HG03469 (cell line): ENCODE results near the gene S100A5.

Experiments used
- ATAC-seq: cut with Tn5 transposase; IDR thresholded peaks from one replicate; pipeline ENCODE4 v1.9.1; 2021; ENCODE audit warnings: mild to moderate bottlenecking, moderate library complexity, moderate number of reproducible peaks; ENCODE audit not compliant: unreplicated experiment

S100A5 gene

DNA sequence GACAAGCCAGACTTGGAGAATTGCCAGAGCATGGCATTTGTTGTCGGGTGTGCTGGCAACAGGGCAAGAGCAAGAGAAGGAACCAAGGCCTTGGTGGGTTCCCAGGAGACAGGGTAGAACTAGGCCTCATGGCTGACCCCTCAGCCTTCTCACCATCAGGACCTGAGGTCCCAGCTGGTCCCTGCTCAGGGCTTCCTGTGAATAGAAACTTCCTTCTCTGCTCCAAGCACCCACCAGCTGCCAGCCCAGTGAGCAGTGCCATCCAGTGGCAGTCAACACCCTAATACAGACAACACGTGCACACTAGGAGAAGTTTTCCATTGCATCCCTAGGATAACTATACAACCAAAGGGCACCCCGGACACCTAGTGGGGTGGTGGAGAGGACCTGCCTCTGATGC lies 27.7 kb downstream of the S100A5 start:
- no peak for ATAC-seq

DNA sequence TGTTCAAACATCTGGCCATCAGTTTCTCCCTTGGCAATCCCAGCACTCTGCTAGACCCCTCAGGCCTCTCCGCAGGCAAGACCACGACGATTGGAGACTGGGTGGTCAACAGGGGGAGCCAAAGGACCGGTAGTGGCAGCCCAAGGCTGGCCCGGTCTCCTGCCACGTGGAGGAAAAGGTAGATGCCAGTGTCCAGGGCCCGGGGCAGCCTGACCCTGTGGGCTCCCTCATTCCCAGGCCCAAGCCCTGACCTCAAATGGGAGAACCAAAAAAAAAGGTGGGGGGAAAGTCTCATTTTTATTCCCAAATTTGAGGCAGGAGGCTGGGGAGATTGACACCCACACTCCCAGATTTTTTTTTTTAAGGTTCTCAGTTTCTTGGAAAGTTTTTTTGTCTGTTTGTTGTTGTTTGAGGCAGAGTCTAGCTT lies 29.7 kb downstream of the S100A5 start:
- ATAC-seq = no peak

DNA sequence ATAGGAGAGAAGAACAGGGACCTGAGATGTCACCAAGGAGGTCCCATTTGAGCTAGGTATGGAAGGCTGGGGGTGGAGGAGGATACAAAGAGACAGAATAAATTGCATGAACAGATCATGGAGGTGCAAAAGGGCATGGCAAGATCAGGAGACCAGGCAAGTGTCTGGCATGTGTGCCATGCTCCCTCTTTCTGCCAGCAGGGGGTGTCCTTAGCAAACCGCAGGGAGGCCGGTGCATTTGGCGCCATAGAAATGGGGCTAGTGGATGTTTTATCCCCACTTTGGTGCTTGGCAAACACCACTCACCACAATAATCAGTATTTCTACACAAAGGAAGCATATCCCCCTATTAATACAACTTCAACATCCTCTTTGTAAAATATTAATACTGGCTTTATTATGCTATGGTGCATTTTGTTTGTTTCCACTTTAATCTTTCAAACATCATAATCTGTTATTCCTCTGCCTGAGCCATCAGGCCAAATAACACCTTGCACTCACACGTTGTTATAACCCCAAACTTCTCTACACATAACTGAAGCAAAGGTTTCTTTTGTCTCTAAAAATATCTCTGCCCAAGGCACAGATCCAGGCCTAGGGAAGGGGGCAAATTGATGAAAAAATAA lies 30.9 kb downstream of the S100A5 start:
- ATAC-seq = no peak

DNA sequence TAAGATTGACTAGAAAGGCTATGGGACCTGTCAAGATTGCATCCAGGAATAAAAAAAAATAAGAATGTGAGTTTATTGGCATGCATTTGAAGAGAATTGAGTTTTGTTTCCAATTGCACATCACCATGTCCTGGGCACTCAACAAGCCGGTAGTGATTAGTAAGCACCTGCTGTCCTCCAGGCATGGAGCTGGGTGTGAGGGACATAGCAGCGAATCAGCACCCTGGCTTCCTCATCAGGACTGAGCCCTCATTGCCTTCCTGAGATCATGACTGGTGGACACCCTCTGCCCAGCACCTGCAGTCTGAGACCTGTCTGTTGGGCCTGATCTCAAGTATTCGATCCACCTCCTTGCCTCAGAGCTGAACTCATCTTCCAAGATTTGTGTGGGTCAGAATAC lies 31.7 kb downstream of the S100A5 start:
- no peak for ATAC-seq

DNA sequence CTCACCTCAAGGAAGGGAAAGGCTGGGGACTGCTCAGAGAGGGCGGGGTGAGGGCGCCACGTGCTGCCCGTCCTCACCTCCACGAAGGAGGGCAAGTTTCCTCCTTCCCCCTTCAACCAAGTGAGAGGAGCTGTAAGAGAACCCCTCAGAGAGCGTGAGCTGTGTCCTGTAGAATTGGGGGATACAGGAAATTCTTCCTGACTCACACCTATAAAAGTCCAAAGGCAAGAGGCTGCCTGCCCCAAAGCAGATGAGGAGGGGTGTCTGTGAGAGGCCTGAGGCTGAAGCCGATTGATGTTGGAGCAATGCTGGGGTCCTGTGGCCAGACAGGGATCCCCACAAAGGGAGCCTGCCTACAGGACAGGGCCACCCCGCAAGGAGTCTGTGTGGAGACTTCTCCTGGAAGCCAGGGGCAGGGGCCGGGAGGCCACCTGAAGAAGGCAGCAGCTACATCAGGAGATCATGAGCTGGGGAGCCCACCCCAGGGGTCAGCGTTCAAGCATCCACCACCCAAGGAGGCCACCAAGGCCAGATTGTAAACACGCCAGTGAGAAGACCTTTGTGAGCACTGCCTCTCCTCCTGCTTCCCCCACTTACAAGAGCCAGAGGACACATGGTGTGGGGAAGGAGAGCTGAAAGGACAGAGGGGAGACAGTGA lies 32.7 kb downstream of the S100A5 start:
- no peak for ATAC-seq

DNA sequence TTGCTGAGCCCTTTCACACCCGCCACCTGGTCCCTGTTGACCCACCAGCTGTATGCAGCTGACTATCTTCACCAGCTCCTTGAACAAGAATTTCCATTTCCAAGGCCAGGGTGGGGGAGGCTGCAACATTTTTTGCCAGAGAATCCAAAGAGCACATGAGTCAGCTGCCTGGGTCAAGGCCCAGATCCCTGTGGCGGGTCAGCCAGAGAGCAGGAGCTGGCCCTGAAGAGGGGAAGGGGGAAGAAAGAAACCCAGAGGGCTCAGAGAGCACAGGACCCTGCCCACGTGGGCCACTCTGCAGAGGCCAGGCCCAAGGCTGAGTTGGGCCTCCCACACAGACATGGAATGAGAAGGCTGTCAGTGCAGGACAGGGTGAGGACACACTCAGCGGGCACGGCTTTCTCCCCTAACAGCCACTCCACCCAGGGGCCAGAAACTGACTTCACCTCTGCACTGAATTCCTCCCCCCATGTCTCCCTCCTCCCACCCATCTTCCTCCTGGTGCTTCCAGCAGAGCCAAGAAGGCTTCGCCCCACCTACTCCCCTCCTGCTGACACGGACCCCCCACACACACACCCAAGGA lies 33.8 kb downstream of the S100A5 start:
- no peak for ATAC-seq

DNA sequence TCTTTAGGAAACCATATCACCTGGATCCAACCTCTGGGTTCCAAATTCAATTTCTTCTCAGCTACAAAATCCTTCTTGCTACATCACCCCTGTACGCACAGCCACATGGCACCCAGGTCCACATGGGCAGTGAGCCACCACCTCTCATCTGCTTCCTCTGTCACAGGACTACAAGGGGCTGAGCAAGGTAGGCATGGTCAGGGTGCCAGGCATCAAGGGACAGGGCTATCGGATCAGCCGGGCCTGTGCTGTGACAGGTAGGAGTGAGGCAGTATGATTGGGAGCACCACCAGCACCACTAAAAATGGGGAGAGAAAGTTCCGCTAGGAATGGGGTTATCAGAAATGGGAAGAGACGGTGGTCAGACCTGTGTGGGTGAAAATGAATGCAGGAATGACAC lies 34.3 kb downstream of the S100A5 start:
- ATAC-seq = no peak

DNA sequence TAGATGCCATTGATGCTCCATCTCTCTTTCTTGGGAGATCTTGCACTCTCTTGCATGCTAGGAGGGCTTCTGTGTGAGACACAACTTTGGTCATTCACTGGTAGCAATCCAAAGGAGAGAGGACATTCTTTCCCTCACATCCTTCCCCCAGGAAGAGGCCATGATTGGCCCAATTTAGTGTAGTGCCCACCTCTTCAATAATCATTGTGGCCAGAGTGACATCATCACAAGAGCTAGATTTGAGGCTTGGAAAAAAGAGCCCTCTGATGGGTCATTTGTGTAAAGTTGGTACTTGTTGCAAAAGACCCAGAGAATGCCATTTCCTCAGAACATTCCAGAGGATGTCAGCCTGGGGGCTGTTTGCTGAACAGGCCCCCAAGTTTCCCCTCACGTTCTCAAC lies 35.2 kb downstream of the S100A5 start:
- no peak for ATAC-seq

DNA sequence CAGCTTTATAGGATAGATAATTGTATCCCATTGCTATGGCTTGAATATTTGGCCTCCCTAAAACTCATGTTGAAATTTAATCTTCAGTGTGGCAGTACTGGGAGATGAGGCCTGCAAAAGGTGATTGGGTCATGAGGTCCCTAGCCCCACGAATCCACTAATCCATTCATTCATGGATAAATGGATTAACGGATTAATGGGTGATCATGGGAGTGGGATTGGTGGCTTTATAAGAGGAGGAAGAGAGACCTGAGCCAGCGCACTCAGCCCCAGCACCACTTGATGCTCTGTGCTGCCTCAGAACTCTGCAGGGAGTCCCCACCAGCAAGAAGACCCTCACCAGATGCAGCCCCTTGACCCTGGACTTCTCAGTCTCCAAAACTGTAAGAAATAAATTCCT lies 37.0 kb downstream of the S100A5 start:
- no peak for ATAC-seq

DNA sequence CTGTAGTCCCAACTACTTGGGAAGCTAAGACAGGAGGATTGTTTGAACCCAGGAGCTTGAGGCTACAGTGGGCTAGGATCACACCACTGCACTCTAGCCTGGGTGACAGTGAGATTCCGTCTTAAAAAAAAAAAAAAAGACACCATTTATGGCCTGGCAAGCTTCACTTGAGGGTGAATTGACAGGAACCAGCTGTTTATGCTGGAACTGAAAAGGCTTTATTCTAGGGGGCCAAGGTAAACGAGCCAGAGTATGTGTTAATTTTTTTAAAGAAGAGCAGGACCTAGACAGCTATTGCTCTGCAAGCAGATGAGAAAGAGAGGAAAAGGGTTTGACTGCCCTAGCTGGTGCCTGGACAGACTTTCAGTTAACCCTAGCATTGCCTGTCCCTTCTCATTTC lies 42.0 kb downstream of the S100A5 start:
- no peak for ATAC-seq

DNA sequence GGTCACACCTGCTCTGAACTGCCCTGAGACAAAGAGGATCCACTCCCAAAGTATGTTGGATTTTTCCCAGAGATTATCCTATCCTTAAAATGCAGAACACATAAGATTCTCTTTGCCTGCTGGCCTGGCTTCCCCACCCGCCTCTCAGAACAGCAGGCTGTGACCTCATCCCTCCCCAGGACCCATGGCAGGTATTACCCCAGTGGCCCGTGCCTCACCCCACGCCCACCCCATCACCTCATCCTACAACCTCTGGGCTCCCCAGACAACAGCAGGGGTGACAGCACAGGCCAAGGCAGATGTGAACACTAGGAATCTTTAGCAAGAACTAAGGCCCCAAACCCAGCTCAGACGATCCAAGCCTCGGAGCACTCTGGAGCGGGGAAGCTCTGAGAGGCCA lies 45.2 kb downstream of the S100A5 start:
- no peak for ATAC-seq

DNA sequence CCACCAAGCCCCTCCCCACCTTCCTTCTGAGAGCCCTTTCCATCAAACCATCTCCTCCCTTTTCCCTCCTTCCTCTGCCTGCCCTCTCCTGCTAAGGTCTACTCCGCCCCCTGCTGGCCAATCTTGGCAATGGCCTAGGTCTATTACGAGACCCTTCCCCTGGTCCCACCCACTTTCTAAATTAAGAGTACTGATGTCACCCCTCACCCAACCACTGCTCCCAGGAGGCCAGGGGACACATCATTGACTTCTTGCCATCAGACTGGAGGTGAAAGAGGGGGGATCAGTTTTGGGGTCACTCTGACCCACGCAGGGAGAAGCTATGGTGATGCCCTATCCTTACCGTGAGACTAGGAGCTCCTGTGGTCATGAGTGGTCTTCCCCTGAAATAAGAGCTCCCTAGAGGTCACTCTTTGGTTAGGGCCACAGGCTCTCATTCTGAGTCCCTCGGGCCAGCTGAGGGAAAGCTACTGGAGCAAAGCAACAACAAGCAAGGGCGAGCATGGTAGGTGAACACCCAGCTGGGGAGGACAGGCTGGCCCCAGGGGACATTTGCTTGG lies 45.7 kb downstream of the S100A5 start:
- ATAC-seq = no peak

DNA sequence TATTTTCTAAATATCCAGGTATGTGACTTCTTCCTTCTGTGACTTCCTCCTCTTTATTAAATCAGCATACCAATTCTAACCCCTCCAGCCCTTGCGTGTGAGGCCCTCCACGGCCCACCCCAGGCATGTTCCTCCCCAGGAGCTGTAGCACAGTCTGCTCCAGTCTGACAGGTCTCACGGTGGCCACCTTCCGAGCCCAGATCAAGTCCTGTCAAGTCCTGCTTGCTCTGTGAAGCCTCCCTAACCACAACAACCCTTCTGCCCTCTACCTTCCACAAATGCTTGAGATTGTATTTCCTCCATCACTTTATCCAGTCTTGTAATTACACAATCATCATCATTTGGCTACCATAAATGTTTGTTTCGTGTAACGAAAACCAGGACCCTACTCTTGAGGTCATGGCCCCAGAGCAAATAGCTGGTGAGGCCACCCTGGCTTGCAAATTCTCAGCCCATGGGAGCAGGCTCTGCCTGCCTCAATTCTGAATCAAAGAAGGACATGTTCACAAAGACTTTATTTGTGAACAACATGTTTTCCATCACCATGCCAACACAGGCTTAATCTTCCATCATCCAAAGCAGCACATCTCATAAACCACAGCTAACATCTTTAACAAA lies 47.3 kb downstream of the S100A5 start:
- no peak for ATAC-seq

DNA sequence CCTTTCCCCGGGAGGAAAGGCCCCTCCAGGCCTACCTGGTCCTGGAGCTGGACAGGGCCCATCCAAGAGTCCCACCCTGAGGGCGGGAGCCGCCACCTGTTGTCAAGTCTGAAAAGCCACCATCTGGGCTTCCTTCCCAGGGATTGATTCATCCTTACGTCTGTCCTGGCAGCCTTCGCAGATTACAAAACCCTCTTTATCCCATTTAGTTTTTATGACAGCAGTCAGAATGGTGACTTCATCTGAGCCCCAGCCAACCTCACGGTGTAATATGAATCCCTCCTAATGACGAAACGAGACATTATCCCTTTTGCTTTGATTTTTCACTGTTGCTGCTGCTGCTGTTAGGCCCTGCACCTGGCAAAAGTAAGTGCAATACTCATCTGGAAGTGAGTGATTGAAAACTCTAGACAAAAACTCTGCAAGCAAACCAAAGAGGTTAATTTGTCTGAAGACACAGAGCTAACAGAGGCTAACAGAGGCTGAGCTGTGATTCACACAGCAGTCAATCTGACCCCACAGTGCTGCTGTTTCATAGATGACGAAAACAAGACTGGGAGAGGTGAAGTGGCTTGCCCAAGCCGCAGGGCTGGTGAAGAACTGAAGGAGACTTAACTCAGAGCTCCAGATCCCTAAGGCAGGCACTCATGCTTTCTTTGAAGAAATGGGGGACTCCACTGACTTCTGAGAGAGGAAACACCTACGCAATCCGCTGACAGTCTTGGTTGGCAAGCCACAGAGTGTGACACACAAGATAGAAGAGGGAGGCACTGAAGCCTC lies 50.3 kb downstream of the S100A5 start:
- no peak for ATAC-seq

DNA sequence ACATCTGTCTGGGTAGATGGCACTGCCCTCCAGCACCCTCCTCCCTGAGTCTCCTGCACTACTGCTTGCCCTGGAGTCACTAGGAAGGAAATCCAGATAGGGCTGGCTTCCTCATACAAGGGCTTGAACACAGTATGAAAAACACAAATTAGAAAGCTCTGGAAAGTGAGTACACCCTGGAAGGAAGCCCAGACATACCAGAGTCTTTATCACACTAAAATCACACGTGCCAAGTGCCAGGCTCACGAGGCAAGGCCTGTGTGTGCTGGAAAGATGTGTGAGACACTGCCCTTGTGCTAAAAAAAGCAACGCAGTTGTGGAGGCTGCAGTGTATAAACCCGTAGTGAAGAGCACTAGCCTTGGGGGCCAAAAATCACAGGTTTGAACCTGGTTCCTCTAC lies 52.0 kb downstream of the S100A5 start:
- no peak for ATAC-seq

DNA sequence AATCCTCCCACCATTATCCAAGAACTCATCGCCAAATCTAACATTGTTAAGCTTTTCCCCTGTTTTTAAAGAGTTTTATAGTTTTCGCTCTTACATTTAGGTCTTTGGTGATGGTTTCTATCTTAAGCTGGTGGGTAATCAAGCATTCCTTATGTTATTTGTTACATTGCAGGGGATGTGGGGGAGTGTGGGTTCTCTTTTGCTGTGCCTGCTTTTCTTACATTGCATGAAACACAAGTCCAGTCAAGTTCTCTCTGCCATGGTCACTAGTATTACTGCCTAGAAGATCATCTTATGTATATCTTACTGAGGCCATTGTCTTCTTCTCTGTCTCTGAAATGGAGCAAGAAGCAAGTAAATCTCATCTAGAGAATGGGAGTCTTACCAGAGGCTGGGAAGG lies 53.0 kb downstream of the S100A5 start:
- no peak for ATAC-seq
